NCI-H2196 (cell line): ENCODE data around the gene EML4.
"Not testable (repeated sequence)": the region's sequence is repeated elsewhere in the genome, so short reads cannot be mapped to it uniquely, and the experiment has no call there.

Source experiments
- DNase-seq: peaks from one replicate; lab custom pipeline; 2025; ENCODE audit not compliant: unreplicated experiment; lab: John Stamatoyannopoulos, UW

Gene EML4

DNA sequence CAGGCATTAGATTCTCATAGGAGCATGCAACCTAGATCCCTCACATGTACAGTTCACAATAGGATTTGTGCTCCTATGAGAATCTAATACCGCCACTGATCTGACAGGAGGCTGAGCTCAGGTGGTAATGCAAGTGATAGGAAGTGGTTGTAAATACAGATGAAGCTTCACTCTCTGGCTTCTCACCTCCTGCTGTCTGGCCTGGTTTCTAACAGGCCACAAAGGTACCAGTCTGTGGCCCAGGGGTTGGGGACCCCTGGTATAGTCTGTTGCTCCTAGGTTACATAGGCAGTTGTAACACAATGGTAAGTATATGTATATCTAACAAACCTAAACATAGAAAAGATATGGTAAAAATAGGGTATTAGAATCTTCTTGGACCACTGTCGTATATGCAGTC, 81.8 kb downstream of the EML4 start:
- DNase-seq = no peak

DNA sequence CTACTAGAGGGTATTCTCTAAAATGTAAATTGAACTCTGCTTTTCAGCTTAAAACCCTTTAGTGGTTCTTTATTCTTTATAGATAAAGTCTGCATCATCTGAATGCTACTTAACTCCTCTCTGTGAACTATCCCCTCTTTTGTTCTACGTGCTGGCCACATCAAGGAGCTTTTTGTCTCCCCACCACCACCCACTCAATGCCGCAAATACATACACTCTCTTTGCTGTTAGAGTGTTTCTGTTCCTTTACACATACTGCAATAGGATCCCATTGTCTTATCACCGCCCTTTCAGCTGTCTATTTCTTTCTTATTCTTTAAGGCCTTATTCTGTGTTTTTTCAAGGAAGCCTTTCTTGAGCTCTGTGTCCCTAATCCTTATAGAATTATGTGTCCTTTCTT, 83.3 kb downstream of the EML4 start:
- no peak for DNase-seq

GRCh38 chr2:42254186-42254895, 85.2 kb downstream of the EML4 start:
- no peak for DNase-seq

- no peak for DNase-seq
Observed at GRCh38 chr2:42256505-42256904, 87.4 kb downstream of the EML4 start.

GRCh38 chr2:42261518-42262195, 92.5 kb downstream of the EML4 start:
- peak; percentile 57 for DNase-seq

DNA sequence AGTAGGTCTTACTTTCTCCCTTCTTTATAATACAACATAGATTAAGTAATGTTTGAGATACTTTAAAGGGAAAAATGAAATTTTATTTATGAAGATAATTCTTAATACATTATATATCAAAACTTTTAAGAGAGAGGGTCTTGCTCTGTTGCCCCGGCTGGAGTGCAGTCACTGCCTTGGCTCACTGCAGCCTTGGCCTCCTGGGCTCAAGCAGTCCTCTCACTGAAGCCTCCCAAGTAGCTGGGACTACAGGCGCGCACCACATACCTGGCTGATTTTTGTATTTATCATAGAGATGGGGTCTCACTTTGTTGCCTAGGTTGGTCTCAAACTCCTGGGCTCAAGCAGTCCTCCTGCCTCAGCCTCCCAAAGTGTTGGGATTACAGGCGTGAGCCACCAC, 97.1 kb downstream of the EML4 start:
- DNase-seq = no peak

- no peak for DNase-seq
Observed at GRCh38 chr2:42267530-42267929, 98.4 kb downstream of the EML4 start.

DNA sequence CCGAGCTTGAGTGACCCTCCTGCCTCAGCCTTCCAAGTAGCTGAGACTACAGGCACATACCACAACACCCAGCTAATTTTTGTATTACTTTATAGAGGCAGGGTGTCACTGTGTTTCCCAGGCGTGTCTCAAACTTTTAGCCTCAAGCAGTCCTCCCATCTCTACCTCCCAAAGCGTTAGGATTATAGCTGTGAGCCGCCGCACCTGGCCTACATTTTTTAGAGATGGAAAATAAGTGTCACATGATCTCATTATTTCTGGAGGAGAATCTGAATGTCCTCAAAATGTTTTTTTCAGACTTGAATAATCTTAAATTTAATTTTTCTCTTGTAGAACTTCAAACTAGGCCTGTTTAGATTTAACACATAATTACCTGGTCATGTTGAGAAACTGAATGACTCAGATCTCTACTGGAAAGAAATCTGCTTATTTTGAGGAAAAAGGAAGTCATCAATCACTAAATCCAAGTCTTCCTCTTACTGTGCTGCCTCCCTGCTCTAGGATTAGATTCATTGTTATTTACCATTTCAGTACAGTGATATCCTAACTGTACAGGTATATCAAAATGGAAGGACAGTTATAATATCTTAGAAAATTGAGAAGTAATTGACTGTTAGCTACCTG, 99.5 kb downstream of the EML4 start:
- DNase-seq = no peak

DNA sequence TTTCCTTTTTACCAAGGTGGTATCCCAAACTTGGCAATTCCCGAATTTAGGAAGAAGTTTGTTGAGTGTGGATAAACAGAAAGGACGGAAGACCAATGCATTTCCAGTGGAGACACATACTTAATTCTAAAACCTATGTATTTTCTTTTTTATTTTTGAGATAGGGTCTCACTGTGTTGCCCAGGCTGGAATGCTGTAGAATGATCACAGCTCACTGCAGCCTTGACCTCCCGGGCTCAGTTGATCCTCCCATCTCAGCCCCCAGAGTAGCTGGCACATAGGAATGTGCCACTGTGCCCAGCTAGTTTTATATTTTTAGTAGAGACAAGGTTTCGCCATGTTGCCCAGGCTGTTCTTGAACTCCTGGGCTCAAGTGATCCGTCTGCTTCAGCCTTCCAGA, 101.6 kb downstream of the EML4 start:
- DNase-seq = no peak

GRCh38 chr2:42271246-42271645, 102.1 kb downstream of the EML4 start:
- DNase-seq = not testable (repeated sequence)

GRCh38 chr2:42274863-42275262, 105.7 kb downstream of the EML4 start:
- no peak for DNase-seq

DNA sequence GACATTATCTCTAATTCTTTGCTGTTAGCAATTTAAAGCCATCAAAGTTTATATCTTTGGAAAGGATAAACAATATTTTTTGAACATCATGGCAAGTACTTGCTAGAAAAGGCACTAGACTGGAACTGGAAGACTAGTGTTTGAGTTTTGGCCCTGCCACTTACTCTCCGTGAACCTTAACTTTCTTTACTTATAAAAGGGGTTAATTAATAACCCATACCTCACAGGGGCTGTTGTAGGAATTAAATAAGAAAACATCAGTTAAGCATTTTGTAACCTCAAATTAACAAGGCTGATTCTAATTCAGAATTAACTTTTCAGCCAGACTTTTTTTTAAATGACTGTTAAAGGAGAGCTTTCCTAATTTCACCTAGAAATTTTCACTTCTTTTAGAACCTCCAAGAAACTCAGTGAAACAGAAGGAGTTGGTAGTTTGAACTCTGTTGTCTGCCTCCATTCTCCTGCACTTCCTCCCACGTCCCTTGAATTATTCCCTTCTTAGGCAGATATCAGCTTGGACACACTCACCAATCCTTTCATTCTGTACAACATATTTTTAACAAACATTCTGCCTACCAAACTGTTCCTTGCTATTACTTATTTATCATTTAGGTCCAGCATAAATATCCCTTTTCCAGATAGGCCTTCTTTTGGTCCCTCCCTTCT, 112.4 kb downstream of the EML4 start:
- no peak for DNase-seq

- no peak for DNase-seq
Observed at GRCh38 chr2:42284019-42284418, 114.9 kb downstream of the EML4 start.

GRCh38 chr2:42286268-42286946, 117.3 kb downstream of the EML4 start:
- DNase-seq = no peak

DNA sequence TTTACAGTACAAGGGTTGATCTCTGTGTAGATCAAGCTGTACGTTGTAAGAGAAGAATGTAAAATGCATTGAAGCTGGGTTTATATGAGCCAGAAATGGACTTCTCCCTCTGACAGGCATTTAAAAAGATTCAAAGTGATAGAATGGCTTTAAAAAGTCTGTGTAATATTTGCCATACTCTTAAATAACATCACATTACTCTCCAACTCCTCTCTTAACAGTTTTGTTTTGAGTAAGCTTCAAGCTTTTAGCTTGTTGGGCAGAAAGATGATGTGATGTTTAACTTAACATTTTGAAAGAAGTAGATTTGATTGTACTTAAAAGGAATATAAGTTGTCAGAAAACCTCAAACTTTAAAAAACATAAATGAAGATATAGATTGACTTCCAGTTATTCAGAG, 119.7 kb downstream of the EML4 start:
- no peak for DNase-seq

DNA sequence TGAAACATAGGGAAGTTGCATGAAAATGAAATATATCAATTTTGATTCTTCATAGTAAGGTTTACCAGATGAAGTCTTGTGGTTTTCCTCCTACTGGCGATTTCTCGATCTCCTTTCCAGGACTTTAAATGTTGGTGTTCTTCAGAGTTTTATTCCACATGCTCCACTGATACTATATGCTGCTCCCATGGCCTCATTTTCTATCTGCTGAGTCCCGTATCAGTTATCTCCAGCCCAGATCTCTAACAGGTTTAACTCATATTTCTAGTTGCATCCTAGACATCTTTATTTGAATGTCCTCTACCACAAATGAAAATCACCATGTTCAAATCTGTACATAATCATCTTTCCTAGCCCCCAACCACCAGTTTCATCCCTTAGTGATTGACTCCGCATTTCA, 120.1 kb downstream of the EML4 start:
- DNase-seq = no peak

DNA sequence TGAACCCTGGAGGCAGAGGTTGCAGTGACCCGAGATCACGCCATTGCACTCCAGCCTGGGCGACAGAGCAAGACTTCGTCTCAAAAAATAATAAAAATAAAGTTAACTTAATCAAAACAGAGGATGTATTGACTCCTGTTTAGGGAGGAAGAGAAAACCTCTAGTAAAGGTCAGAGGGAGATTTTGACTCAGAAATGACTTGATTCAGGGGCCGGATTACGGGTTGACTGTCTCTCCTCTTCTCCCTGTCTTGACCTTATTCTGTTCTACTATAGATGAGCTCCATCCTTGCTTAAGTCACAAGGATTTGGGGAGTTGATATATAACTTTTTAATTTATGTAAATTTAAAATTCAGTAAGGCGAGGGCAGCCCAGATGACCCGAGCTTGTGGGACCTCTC, 120.9 kb downstream of the EML4 start:
- no peak for DNase-seq

- DNase-seq = no peak
Observed at GRCh38 chr2:42293019-42293418, 123.9 kb downstream of the EML4 start.

GRCh38 chr2:42296226-42296625, 127.1 kb downstream of the EML4 start:
- no peak for DNase-seq

- no peak for DNase-seq
Observed at GRCh38 chr2:42297322-42297936, 128.3 kb downstream of the EML4 start.

DNA sequence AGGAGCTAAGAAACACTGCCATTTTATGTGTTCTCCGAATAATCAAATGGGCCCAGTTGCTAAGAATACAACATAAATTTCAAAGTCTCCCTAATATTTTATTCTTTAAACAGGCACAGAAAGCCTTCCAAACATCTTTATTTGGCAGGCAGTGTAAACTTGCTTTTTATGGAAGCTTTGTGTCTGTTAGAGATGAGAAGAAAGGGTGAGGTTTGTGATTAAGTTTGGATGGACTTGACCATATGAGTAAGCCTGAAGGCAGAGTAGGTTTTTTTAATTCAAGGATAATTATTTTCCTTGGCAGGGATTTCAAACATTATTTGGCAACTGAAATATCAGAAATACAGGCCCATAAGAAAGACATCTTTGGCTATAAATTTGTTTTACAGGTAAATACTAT, 129.0 kb downstream of the EML4 start:
- DNase-seq = no peak
